Measurements from ENCODE around the gene BHMT2. TPM values are rescaled to one million over a fixed set of nuclear protein-coding genes. Genes with fewer than 3 reads are reported as not detected.

Gene BHMT2
- total and polyA plus RNA-seq, 10 of the 15 experiments (the other 5 are each of a cell fraction or from before 2014, with no cell fraction given): not detected

DNA sequence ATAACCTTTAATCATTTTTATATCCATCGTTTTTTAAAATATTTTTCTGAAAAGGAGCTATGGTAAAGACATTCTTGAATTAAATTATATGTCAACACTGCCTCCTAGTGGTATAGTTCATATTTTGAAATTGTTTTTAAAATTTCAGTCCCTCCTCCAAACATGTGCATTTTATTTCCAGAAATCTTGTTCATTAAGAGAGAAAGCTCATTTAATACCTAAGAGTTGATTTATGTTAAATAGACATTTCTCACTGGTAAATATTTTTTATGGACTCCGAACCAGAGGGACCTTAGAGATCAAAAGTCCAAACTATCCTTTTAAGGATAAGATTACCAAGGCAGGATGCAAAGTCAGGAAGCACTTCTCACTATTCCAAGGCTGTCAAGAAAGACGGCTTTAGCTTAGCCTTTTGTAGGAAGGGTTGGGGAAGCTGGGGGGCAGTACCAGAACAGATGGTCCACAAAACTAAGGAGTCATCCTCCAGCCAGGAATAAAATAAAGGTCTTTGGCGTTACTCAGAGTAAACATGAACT, 63.6 kb downstream of the BHMT2 start (continued):
- TF ChIP-seq, protein P1, sequence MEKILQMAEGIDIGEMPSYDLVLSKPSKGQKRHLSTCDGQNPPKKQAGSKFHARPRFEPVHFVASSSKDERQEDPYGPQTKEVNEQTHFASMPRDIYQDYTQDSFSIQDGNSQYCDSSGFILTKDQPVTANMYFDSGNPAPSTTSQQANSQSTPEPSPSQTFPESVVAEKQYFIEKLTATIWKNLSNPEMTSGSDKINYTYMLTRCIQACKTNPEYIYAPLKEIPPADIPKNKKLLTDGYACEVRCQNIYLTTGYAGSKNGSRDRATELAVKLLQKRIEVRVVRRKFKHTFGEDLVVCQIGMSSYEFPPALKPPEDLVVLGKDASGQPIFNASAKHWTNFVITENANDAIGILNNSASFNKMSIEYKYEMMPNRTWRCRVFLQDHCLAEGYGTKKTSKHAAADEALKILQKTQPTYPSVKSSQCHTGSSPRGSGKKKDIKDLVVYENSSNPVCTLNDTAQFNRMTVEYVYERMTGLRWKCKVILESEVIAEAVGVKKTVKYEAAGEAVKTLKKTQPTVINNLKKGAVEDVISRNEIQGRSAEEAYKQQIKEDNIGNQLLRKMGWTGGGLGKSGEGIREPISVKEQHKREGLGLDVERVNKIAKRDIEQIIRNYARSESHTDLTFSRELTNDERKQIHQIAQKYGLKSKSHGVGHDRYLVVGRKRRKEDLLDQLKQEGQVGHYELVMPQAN (conservative IDR thresholded peaks at IDR 0.05): no peak
- TF ChIP-seq ZNF24 (IDR thresholded peaks at IDR 0.05) (no peak), FOXM1 (IDR thresholded peaks at IDR 0.05; ENCODE audit: low read depth, low read length) (no peak), HDGF (IDR thresholded peaks at IDR 0.05) (no peak), NFXL1 (IDR thresholded peaks at IDR 0.05; ENCODE audit: borderline replicate concordance) (no peak)
- TF ChIP-seq, protein P2, sequence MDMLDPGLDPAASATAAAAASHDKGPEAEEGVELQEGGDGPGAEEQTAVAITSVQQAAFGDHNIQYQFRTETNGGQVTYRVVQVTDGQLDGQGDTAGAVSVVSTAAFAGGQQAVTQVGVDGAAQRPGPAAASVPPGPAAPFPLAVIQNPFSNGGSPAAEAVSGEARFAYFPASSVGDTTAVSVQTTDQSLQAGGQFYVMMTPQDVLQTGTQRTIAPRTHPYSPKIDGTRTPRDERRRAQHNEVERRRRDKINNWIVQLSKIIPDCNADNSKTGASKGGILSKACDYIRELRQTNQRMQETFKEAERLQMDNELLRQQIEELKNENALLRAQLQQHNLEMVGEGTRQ (IDR thresholded peaks at IDR 0.05; ENCODE audit: borderline replicate concordance, low read depth, low read length): no peak

DNA sequence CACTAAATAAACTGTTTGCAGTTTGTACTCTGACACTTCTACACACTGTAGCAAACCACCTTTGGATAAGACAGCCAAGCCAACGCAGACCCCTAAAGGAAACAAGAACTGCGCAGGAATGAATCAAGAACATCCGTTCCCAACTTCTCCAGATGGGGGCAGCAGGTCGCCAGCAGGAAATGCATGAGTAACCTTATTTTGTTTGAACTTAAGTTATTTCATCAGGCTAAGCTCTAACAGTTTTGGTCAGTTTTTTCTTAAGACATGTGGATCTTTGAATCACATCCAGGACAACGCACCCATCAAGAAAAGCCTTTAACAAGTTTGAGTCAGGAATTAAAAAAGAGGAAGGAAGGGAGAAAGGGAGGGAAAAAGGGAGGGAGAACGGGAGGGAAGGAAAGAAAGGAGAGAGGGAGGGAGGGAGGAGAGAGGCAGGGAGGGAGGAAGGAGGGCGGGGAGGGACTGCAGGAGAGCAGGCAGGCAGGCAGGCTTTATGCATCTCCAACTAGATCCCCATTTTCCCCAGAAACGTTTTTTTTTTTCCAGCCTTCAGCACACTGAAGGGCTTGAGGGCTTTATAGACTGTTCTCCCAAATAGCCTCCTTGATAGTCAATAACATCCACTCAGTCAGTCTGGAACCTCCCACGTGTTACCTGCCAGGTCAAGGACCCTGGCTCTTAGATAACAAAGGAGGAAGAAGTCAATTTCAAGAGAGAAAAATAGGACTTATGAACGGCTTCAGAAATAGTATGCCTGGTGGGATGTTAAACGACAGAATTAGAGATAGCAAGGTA, 64.3 kb downstream of the BHMT2 start:
- ChIA-PET CTCF (interaction anchor here (0.6 to 14.9 kb wide), 86 partner anchors 9 to 1069 kb away, joined by 3 to 658 read pairs (median 6); partner anchors contain the start of gene ARSB), SMC1A (ENCODE audit: uncharacterized antibody, unreplicated experiment) (interaction anchor here (0.6 to 12.4 kb wide), 54 partner anchors 9 to 666 kb away, joined by 3 to 359 read pairs (median 5); partner anchors contain the start of gene ARSB), RAD21 (ENCODE audit: unreplicated experiment) (interaction anchor here (0.6 to 6.2 kb wide), 55 partner anchors 10 to 666 kb away, joined by 3 to 326 read pairs (median 4); partner anchors contain the start of gene ARSB), POLR2A (interaction anchor here (0.6 to 1.0 kb wide), 3 partner anchors 29 to 106 kb away, joined by 3 read pairs; no protein-coding TSS in a partner anchor)
- H3K9ac ChIP-seq (ENCODE audit: control insufficient read depth, insufficient read depth, low read length): peak overlapping the region; percentile 14; the same call in 1 of the 2 replicates
- H4K20me1 ChIP-seq (ENCODE audit: control insufficient read depth, insufficient read depth): no peaks in the 10 kb centered on the region
- intact Hi-C loops (cut with micrococcal nuclease; ENCODE audit: unreplicated experiment): loop anchor here (1.0 to 10.0 kb wide), 4 partner anchors 109 to 659 kb away; no protein-coding TSS in a partner anchor
- no TSS peak for BruUV-seq (replicated peaks)
- FAIRE-seq: peak; percentile 74
- WGBS (ENCODE audit: insufficient coverage, insufficient replicate concordance, low lambda C conversion rate, missing lambda C conversion rate): 24% methylated on average over 10 of the region's 11 CpGs
- in situ Hi-C loops (cut with MboI): loop anchor here (5.0 kb wide), 1 partner anchor 112 kb away; no protein-coding TSS in a partner anchor
- no peak overlapping the region for H3K4me3 ChIP-seq
- H3K27me3 ChIP-seq (replicated peaks in 1 of 2; ENCODE audit: control insufficient read depth in 2 of 2, insufficient read depth in 2 of 2, low read length in 1 of 2): no peaks in the 10 kb centered on the region
- no peaks in the 10 kb centered on the region for H3K36me3 ChIP-seq (ENCODE audit: control insufficient read depth in 2 of 2, insufficient read depth in 2 of 2, low read length in 1 of 2)
- H3K79me2 ChIP-seq (ENCODE audit: control insufficient read depth, insufficient read depth, low read length): no peaks in the 10 kb centered on the region
- peak; percentile 89 for ATAC-seq
- no peak overlapping the region; the same call in 1 of the 2 replicates for H2AFZ ChIP-seq (ENCODE audit: control insufficient read depth, low read depth, low read length)
- peaks cover 17% of the 10 kb centered on the region for H3K4me1 ChIP-seq (ENCODE audit: control insufficient read depth, insufficient read depth, low read length)
- H3K9me3 ChIP-seq (replicated peaks; ENCODE audit: control insufficient read depth, insufficient read depth, low read length): no peaks in the 10 kb centered on the region
- peak overlapping the region; percentile 58 for H3K4me2 ChIP-seq (ENCODE audit: control insufficient read depth, insufficient read depth)
- no peak overlapping the region for H3K27ac ChIP-seq (ENCODE audit: control insufficient read depth, insufficient read depth)
- DNase-seq (ENCODE audit: low read depth, low spot score): peak; percentile 24
- TF ChIP-seq SMC3 (IDR thresholded peaks at IDR 0.05; ENCODE audit: borderline replicate concordance, low read length) (peak; percentile 81), NBN (IDR thresholded peaks at IDR 0.05) (peak; percentile 64; the same call in 1 of the 2 replicates), PAX5 (IDR thresholded peaks at IDR 0.05; ENCODE audit: borderline replicate concordance, low read depth, low read length) (peak; percentile 86), RAD21 (IDR thresholded peaks at IDR 0.05; ENCODE audit: insufficient read depth, low read depth, low read length) (peak; percentile 93), HDAC2 (IDR thresholded peaks at IDR 0.05) (no peak), POU2F2 (IDR thresholded peaks at IDR 0.05; ENCODE audit: borderline replicate concordance, low read depth, low read length) (peak; percentile 30; the same call in 1 of the 3 replicates), SPI1 (IDR thresholded peaks at IDR 0.05; ENCODE audit: borderline replicate concordance, insufficient read depth, low read depth, low read length) (0 out of 2 replicates have a peak, but pooled peaks have one; percentile 3), ZNF24 (IDR thresholded peaks at IDR 0.05) (no peak), FOXM1 (IDR thresholded peaks at IDR 0.05; ENCODE audit: low read depth, low read length) (peak; percentile 50; the same call in 1 of the 2 replicates), POLR2AphosphoS5 (IDR thresholded peaks at IDR 0.05; ENCODE audit: low read length) (no peak)
- TF ChIP-seq, protein P3, sequence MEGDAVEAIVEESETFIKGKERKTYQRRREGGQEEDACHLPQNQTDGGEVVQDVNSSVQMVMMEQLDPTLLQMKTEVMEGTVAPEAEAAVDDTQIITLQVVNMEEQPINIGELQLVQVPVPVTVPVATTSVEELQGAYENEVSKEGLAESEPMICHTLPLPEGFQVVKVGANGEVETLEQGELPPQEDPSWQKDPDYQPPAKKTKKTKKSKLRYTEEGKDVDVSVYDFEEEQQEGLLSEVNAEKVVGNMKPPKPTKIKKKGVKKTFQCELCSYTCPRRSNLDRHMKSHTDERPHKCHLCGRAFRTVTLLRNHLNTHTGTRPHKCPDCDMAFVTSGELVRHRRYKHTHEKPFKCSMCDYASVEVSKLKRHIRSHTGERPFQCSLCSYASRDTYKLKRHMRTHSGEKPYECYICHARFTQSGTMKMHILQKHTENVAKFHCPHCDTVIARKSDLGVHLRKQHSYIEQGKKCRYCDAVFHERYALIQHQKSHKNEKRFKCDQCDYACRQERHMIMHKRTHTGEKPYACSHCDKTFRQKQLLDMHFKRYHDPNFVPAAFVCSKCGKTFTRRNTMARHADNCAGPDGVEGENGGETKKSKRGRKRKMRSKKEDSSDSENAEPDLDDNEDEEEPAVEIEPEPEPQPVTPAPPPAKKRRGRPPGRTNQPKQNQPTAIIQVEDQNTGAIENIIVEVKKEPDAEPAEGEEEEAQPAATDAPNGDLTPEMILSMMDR (IDR thresholded peaks at IDR 0.05 in 2 of 3, conservative IDR thresholded peaks at IDR 0.05 in 1 of 3; ENCODE audit: control insufficient read depth in 2 of 3, extremely low read depth in 1 of 3, insufficient read depth in 1 of 3, low read depth in 3 of 3, low read length in 3 of 3): peak; percentile 70 to 83 (median 74)

All from GM12878 (cell line).